ENCODE data around the gene CARNS1.

CARNS1 gene

DNA sequence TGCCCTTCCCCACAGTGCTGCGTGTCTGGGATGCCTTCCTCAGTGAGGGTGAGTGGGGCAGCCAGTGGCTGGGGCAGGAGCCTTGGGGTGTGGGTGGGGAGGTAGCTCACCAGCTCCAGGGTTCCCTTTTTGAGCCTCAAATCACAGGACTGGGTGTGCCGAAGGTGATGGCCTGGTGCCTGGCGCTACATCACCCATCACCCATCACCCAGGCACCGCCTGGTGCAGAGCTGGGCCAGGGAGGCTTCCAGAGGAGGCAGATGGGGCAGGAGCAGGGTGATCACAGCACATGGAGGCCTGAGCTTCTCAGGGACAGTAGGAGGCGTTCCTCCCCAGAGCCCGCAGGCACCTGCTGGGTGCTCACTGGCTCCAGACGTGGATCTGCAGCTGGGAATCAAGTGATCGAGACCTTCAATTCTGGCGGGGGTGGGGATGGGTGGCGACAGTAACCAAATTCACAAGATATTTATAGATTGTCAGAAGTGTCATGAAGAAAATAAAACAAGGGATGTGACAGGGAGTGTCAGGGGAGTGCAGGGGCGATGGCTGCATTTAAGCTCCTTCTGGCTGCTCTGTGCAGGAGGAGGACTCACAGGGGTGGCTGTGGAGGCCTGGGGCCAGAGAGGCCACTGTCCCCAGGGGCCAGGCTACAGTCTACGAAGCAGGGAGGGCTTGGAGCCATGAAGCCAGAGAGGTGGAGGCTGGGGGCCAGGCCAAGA lies 8.3 kb upstream of the CARNS1 start:
- Mint-ChIP-seq H3K4me3 (peak overlapping the region; percentile 89), H3K36me3 (ENCODE audit: low read depth) (peaks cover 64% of the 10 kb centered on the region), H3K4me1 (ENCODE audit: low read depth) (peaks cover 86% of the 10 kb centered on the region), H3K27ac (peak overlapping the region; percentile 94), H3K9me3 (no peaks in the 10 kb centered on the region), H3K27me3 (no peaks in the 10 kb centered on the region)
- DNase-seq, result peak; percentile 68

DNA sequence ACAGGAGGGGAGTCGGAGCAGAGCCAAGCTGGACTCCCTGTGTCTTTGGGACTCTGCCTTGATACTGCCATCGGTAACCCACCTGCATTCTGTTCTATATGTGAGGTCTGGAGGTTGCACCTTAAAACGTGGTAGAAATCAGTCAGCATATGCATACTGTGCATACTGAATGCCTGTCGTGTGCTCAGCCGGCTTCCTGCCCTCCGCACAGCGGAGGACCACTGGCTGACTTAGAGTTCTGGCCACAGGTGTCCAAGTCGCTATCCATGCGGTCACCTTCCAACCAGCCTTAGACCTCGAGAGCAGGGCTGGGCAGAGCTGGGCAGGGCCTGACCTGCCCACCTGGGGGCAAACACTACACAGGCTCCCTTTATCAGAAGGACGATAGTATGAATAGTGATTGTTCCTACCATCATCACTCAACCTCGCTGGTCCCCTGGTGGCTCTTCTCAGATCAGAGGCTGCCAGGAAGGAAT lies 7.8 kb upstream of the CARNS1 start:
- Mint-ChIP-seq H3K4me3 (peak overlapping the region; percentile 89), H3K4me1 (ENCODE audit: low read depth) (peaks cover 87% of the 10 kb centered on the region), H3K27me3 (no peaks in the 10 kb centered on the region), H3K27ac (peak overlapping the region; percentile 94), H3K9me3 (no peaks in the 10 kb centered on the region), H3K36me3 (ENCODE audit: low read depth) (peaks cover 64% of the 10 kb centered on the region)
- DNase-seq, result peak; percentile 57

DNA sequence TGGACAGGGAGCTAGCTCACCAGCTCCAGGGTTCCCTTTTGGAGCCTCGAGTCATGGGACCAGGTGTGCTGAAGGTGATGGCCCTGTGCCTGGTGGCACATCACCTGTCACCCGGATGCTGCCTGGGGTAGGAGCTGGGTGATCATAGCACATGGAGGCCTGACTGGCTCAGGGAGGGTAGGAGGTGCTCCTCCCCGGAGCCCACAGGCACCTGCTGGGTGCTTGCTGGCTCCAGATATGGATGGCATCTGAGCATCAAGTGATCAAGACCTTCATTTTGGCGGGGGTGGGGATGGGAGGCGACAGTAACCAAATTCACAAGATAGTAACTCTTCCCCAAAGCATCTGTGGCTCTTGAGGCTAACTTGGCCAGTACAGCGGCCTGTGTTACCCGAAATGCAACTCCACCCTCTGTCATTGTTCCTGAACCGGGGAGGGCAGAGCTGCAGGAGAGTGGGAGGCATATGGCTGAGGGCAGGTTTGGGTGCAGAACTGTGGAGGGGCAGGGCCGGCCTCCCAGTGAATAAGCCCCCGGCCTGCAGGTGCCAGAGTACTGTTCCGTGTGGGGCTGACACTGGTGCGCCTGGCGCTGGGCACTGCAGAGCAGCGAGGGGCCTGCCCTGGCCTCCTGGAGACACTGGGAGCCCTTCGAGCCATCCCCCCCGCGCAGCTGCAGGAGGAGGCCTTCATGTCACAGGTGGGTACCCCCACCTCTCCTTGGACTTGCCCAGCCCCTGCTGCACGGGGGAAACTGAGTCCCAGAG lies 6.9 kb upstream of the CARNS1 start:
- Mint-ChIP-seq H3K27me3 (no peaks in the 10 kb centered on the region), H3K27ac (peak overlapping the region; percentile 94), H3K9me3 (no peaks in the 10 kb centered on the region), H3K4me1 (ENCODE audit: low read depth) (peaks cover 88% of the 10 kb centered on the region), H3K36me3 (ENCODE audit: low read depth) (peaks cover 63% of the 10 kb centered on the region), H3K4me3 (peak overlapping the region; percentile 89)
- DNase-seq, result peak; percentile 63

DNA sequence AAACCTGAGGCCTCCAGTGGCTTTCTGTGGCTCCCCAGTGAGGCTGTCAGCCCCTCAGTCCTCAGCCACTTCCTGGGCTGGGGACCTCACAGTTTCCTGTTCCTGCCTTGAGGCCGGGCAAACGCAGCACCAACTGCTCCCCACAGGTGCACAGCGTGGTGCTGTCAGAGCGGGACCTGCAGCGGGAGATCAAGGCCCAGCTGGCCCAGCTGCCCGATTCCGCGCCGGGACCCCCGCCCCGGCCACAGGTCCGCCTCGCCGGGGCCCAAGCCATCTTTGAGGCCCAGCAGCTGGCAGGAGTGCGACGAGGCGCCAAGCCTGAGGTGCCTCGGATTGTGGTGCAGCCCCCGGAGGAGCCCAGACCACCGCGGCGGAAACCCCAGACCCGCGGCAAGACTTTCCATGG lies 6.2 kb upstream of the CARNS1 start:
- Mint-ChIP-seq H3K27me3 (no peaks in the 10 kb centered on the region), H3K9me3 (no peaks in the 10 kb centered on the region), H3K27ac (peak overlapping the region; percentile 96), H3K4me3 (peak overlapping the region; percentile 89), H3K4me1 (ENCODE audit: low read depth) (peaks cover 86% of the 10 kb centered on the region), H3K36me3 (ENCODE audit: low read depth) (peaks cover 57% of the 10 kb centered on the region)
- peak; percentile 80 for DNase-seq

DNA sequence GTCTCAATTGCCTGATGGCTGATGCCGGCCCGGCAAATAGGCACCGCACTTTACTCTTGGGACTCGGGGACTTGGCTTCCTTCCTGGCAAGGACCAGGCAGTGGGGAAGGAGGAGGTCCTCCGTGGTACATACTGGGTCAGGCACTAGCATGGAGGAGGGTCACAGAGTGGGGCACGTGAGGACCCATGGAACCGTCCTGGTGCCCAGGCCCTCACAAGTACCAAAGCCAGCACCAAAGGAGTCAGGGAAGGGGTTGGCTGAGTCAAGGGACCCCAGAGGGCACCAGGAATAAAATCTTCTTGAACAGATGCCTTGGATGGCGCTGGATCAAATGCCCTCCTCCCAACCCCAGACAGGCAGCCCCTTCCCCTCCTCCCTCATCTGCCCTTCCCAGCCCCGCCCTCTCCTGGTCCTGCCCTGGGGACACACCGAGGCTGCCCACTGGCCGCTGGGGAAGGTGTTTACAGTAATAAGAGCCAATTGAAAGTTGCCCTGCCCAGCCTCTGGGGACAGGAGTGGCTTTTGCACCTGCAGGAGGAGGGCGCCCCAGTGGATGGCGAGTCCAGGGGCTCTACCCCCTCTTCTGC lies 5.6 kb upstream of the CARNS1 start:
- H3K36me3 Mint-ChIP-seq (ENCODE audit: low read depth), result peaks cover 51% of the 10 kb centered on the region
- peak overlapping the region; percentile 89 for H3K4me3 Mint-ChIP-seq
- no peak for DNase-seq
- H3K9me3 Mint-ChIP-seq, result no peaks in the 10 kb centered on the region
- H3K27me3 Mint-ChIP-seq, result no peaks in the 10 kb centered on the region
- H3K4me1 Mint-ChIP-seq (ENCODE audit: low read depth), result peaks cover 82% of the 10 kb centered on the region
- H3K27ac Mint-ChIP-seq, result peak overlapping the region; percentile 96

DNA sequence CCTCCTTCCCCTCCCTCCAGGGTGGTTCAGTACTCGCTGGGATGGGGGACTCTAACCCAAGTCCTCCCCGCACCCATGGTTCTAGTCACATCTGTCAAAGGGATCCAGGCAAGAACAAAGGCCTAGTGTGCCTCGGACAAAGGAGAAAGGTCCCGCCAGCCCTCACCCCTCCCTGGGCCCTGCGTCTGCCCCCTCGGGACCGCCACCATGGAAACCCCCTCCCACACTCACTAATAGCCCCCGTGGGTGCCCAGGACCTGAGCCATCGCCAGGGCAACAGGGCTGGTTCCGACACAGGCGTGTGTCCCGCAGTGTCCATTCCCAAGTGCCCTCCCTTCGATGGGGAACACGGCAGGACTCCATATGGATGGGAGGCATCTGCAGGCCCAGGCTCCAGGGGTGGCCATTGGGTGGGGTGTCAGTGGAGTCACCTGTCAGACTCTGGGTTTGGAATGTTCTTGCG lies 5.1 kb upstream of the CARNS1 start:
- Mint-ChIP-seq H3K27ac (peak overlapping the region; percentile 96), H3K4me1 (ENCODE audit: low read depth) (peaks cover 80% of the 10 kb centered on the region), H3K4me3 (peak overlapping the region; percentile 89), H3K36me3 (ENCODE audit: low read depth) (peaks cover 46% of the 10 kb centered on the region), H3K9me3 (no peaks in the 10 kb centered on the region), H3K27me3 (no peaks in the 10 kb centered on the region)
- DNase-seq, result peak; percentile 43

DNA sequence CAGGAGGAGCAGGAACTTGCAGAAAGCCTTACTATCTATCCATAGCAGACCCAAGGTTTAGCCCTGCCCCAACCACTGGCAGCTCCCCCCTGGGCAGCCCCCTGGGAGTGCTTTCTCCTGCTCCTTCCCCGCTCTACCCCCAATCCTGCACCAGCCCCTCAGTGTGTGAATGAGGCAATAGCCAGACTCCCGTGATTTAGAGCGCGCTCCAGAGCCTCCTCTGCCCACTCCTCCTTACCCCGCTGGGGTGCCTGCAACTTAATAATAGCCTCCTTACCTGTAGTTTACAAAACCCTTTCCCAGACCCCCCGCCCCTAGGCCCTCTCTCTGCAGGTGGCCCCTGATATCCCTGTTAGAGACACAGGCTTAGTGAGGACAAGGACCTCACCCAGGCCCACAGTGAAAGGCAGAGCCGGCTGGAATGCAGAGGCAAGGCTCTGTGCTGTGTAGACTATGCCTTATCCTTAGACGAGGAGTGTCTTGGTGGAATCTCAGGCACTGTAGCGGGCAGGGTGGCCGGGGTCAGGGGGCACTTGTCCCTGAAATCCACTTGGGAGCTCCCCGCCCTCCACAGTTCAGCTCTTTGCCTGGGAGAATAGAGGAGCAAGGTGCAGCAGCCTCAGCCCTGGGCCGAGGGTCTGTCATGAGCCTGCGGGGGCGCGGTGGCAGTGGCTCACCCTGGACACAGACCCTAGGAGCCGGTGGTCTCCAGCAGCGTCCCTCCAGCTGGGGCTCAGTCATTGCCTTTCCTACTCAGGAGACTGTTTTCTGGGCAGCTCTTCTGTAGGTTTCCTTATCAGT lies 4.3 kb upstream of the CARNS1 start:
- Mint-ChIP-seq H3K27me3 (no peaks in the 10 kb centered on the region), H3K27ac (peak overlapping the region; percentile 96), H3K9me3 (no peaks in the 10 kb centered on the region), H3K4me3 (no peak overlapping the region), H3K4me1 (ENCODE audit: low read depth) (peaks cover 78% of the 10 kb centered on the region), H3K36me3 (ENCODE audit: low read depth) (peaks cover 38% of the 10 kb centered on the region)
- peak; percentile 38 for DNase-seq

DNA sequence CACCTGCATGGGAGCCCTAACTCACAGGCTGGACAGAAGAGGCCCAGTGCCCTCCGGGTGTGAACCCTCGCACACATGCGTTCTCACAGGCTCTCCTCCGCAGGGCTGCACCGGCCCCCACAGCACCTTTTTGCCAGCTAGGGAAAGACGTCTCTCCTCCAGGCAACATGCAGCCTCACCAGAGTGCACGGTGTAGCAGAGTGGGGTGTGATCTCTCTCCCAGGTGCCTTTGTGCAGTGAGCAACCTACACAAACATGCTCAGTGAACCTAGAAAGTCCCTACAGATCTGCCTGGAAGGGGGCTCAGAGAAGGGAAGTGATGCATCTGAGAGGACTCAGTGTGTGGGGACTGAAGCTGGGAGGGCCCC lies 3.7 kb upstream of the CARNS1 start:
- Mint-ChIP-seq H3K9me3 (no peaks in the 10 kb centered on the region), H3K36me3 (ENCODE audit: low read depth) (peaks cover 32% of the 10 kb centered on the region), H3K4me1 (ENCODE audit: low read depth) (peaks cover 78% of the 10 kb centered on the region), H3K27ac (peak overlapping the region; percentile 61), H3K4me3 (no peak overlapping the region), H3K27me3 (no peaks in the 10 kb centered on the region)
- peak; percentile 48 for DNase-seq

DNA sequence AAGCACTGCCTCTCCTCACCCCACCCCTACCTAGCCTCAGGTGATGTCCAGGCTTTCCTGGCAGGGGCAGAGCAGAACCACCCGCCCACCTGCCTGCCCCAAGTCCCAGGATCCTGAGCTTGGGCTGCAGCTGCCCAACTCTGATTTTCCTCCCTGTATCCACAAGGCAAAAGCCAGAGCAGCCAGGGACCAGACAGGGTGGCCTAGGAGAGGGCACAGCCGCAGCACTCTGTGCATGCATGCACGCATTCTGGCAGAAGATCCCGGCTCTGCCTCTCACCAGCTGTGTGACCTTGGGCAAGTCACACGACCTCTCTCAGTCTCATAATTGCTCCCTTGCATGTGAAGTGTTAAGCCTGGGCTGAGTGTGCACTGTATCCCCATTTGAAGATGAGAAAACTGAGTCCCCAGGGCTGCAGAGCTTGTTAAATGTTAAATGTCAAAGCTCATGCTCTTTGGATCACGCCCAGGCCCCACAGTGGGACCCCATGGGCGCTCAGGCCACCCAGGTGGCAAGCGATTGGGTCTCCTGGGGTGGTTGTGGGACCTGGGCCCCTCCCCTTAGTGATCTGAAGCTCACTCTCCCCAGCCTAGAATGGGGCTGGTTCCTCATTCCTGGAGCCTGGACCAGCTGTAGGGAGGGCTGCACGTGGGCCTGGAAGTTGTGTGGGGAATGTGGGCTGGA lies 2.8 kb upstream of the CARNS1 start:
- no peak overlapping the region for H3K4me3 Mint-ChIP-seq
- H3K9me3 Mint-ChIP-seq, result no peaks in the 10 kb centered on the region

DNA sequence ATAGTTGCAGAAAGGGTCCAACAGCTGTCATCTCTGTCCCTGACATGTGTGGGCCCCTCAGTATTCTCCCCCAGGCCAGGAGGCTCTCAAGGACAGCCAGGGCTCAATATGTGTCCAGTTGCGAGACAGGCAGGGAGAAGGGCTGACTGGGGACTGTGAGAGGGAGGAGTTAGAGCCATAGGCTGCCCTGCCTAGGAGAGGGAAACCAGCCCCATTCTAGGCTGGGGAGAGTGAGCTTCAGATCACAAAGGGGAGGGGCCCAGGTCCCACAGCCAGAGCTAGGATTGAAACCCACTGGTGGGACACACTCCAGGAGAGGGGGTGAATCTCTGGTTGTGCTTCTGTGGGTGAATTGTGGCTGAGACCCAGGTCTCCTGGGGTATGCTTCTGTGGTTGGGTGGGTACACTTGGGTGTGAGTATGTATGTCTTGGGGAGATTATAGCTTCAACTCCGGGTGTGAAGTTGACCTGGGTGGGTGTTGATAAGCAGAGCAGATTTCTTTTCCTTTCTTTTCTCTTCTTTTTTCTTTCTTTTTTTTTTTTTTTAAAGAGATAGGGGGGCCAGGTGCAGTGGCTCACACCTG lies 2.1 kb upstream of the CARNS1 start:
- H3K4me3 Mint-ChIP-seq, result no peak overlapping the region
- H3K4me1 Mint-ChIP-seq (ENCODE audit: low read depth), result peaks cover 77% of the 10 kb centered on the region
- no peaks in the 10 kb centered on the region for H3K9me3 Mint-ChIP-seq
- peaks cover 18% of the 10 kb centered on the region for H3K36me3 Mint-ChIP-seq (ENCODE audit: low read depth)
- H3K27ac Mint-ChIP-seq, result peak overlapping the region; percentile 71
- DNase-seq, result no peak
- H3K27me3 Mint-ChIP-seq, result no peaks in the 10 kb centered on the region

More for the DNA sequence above, 2.8 kb upstream of the CARNS1 start:
- no peaks in the 10 kb centered on the region for H3K27me3 Mint-ChIP-seq
- H3K36me3 Mint-ChIP-seq (ENCODE audit: low read depth), result peaks cover 25% of the 10 kb centered on the region
- no peak for DNase-seq
- peaks cover 77% of the 10 kb centered on the region for H3K4me1 Mint-ChIP-seq (ENCODE audit: low read depth)
- peak overlapping the region; percentile 71 for H3K27ac Mint-ChIP-seq

DNA sequence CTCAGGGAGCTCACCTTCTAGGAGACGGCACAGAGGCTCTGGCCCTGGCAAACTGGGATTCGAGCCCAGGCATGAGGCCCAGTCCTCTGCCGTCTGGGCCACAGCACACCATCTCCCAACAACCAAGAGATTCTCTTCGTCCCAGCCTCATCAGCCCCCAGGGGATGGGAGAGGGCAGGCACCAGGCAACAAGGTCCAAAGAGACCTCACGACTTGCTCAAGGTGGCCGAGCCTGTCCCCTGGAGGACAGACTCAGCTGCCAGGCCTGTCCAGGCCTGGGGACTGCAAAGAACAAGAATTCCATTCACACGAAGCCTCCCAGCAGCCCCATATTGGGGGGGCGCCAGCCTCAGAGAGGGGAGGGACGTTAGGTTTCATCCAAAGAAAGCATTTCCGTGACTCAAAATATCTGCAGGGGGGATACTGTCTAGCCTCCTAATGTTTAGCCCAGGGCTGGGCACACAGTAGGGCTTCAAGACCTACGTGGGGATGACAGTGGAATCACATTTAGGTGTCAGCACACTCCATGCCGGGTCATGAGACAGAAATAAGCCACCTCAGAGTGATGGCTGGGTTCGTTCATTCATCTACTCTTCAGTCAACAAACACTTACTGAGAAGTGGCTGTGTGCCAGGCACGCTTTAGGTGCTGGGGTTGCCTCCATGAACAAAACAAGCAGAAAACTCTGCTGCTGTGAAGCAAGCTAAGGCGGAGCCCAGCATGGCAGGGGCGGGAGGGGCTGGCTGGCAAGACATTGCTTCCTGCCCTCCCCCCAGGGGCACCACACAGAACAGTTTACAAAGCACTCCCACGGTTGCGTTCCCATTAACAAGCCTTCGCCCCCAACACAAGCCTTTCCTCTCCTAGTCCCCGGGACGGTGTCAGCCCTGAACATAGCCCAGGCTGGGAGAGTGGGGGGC lies 1.2 kb downstream of the CARNS1 start:
- no peaks in the 10 kb centered on the region for H3K36me3 Mint-ChIP-seq (ENCODE audit: low read depth)
- peaks cover 69% of the 10 kb centered on the region for H3K4me1 Mint-ChIP-seq (ENCODE audit: low read depth)
- peak overlapping the region; percentile 80 for H3K27ac Mint-ChIP-seq
- peak overlapping the region; percentile 64 for H3K4me3 Mint-ChIP-seq
- DNase-seq, result peak; percentile 69
- no peaks in the 10 kb centered on the region for H3K9me3 Mint-ChIP-seq
- no peaks in the 10 kb centered on the region for H3K27me3 Mint-ChIP-seq

DNA sequence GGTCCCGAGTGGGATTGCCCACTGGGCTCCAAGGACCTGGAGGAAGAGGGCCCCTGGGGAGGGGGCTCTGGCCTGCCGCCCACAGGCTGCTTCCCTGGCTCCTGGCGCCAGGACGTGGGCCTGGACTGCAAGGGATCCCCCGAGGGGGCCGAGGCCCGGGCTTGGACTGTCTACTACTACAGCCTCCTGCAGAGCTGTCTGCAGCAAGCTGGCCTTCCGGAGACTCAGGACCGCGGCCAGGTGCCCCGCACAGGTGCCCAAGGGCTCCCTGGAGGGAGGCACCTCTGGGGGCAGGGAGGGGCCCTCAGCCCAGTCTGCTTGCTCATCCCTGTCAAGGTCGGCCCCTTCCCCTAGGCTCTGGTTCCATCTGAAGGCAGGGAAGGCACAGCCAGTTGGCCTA lies 1.9 kb downstream of the CARNS1 start:
- no peaks in the 10 kb centered on the region for H3K9me3 Mint-ChIP-seq
- H3K4me1 Mint-ChIP-seq (ENCODE audit: low read depth), result peaks cover 62% of the 10 kb centered on the region
- no peak overlapping the region for H3K27ac Mint-ChIP-seq
- no peak for DNase-seq
- no peaks in the 10 kb centered on the region for H3K27me3 Mint-ChIP-seq
- no peaks in the 10 kb centered on the region for H3K36me3 Mint-ChIP-seq (ENCODE audit: low read depth)
- no peak overlapping the region for H3K4me3 Mint-ChIP-seq
